GM21737 (cell line): ENCODE data around the gene CDK11A.
"Not testable (repeated sequence)": the region's sequence is repeated elsewhere in the genome, so short reads cannot be mapped to it uniquely, and the experiment has no call there.

Experiments used
- ATAC-seq: cut with Tn5 transposase; IDR thresholded peaks from one replicate; pipeline ENCODE4 v1.9.1; 2021; ENCODE audit warnings: mild to moderate bottlenecking, moderate library complexity; ENCODE audit not compliant: unreplicated experiment

CDK11A gene

GRCh38 chr1:1687846-1688245 is 36.3 kb downstream of the CDK11A start:
- ATAC-seq = no peak

- ATAC-seq = no peak
Observed at GRCh38 chr1:1684031-1684681, 40.0 kb downstream of the CDK11A start.

GRCh38 chr1:1683104-1683905 is 40.9 kb downstream of the CDK11A start:
- no peak for ATAC-seq

- no peak for ATAC-seq
Observed at GRCh38 chr1:1680912-1681273, 43.3 kb downstream of the CDK11A start.

- no peak for ATAC-seq
Observed at GRCh38 chr1:1680031-1680911, 43.9 kb downstream of the CDK11A start.

- ATAC-seq = no peak
Observed at GRCh38 chr1:1678581-1679380, 45.4 kb downstream of the CDK11A start.

- ATAC-seq = peak; percentile 56
Observed at GRCh38 chr1:1677718-1678580, 46.2 kb downstream of the CDK11A start.

- ATAC-seq = not testable (repeated sequence)
Observed at GRCh38 chr1:1676087-1676486, 48.1 kb downstream of the CDK11A start.

GRCh38 chr1:1675218-1675617 is 48.9 kb downstream of the CDK11A start:
- not testable (repeated sequence) for ATAC-seq

- ATAC-seq = not testable (repeated sequence)
Observed at GRCh38 chr1:1674806-1675205, 49.4 kb downstream of the CDK11A start.

GRCh38 chr1:1672181-1672965 is 51.8 kb downstream of the CDK11A start:
- no peak for ATAC-seq

GRCh38 chr1:1671365-1672119 is 52.6 kb downstream of the CDK11A start:
- no peak for ATAC-seq

GRCh38 chr1:1670866-1671265 is 53.3 kb downstream of the CDK11A start:
- no peak for ATAC-seq

GRCh38 chr1:1669468-1670440 is 54.4 kb downstream of the CDK11A start:
- no peak for ATAC-seq

- no peak for ATAC-seq
Observed at GRCh38 chr1:1666526-1666925, 57.6 kb downstream of the CDK11A start.

- ATAC-seq = no peak
Observed at GRCh38 chr1:1665815-1666251, 58.3 kb downstream of the CDK11A start.
